Stimulated activated CD8-positive, alpha-beta memory T cell treated with anti-CD3 and anti-CD28 coated beads, Interleukin-7, amount 100 ng/mL, for 24 hours (primary cell): ENCODE measurements around the gene CYP51A1.
"Not testable (repeated sequence)": the region's sequence is repeated elsewhere in the genome, so short reads cannot be mapped to it uniquely, and the experiment has no call there.

Experiments
- DNase-seq: peaks from one replicate; pipeline ENCODE4 v3.0.0-alpha.2; 2020; ENCODE audit warnings: low read depth

The CYP51A1 gene

DNA sequence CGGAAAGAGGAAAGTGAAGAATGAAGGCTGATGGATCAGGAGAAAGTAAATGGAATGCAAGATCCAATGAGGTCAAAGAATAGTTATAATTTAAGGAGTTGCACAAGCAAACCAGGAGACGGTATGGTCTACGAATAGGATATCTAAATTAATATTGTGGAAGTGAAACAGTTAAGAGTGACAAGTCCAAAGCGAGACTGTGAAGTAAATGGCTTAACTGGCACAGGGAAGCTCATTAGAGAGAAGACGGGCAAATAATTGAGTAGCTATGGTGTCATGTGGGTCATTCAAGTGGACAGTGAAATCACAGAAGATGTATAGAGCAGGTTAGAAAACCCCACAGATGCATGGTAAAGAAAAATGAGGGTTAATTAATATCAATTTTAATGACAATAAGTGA lies 3.2 kb downstream of the CYP51A1 start:
- DNase-seq, result no peak

DNA sequence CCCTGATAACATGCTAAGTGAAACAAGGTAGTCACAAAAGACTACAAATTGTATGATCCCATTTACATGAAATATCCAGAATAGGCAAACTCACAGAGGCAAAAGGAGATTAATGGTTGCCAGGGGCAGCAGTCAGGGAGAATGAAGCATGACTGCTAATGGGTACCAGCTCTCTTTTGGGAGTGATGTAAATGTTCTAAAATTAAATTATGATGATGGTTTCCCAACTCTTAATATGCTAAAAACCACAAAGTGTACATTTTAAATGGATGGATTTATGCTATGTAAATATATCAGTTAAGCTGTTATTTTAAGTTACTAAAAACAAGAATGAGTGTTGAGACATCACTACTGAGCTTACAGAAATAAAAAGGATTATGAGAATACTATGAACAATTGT lies 12.6 kb downstream of the CYP51A1 start:
- DNase-seq, result no peak

DNA sequence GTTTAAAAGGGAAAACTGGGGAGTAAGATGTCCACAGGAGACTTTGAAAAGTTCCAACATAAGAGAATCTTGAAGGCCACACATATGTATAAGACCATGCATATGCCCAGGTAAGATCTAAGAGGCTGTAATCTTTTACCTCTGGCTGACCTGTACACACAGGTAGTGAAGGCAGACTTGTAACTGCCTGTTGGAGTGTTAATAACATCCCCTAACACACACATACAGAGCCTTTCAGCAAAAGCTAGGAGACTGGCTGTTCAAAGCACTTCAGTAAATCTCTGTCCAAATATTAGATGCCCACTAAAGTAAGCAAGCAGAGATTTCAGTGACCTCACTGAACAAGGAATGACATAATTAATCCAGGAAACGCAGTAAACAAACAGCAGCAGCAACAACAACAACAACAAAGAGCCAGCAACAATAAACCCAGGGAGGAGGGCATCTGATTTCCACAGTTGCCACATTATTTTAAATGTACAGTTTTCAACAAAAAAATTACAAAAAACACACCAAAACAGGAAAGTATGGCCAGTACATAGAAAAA lies 15.0 kb downstream of the CYP51A1 start:
- DNase-seq, result no peak

DNA sequence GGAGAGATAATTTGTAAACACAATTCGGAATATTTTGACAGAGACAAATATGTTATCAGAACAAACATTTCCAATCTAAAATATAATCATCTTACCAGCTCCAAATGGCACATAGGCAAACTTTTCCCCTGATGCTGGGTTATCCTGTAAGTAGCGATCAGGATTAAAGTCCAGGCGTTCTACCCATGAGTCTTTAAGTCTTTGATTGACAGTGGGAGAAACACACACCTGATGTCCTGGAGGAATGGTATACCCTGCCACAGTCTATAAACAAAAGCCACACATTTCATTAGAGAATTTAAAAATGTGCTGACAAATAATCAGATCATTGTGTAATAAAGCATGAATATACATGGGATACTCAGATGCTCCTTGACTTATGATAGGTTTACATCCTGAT lies 17.3 kb downstream of the CYP51A1 start:
- no peak for DNase-seq

DNA sequence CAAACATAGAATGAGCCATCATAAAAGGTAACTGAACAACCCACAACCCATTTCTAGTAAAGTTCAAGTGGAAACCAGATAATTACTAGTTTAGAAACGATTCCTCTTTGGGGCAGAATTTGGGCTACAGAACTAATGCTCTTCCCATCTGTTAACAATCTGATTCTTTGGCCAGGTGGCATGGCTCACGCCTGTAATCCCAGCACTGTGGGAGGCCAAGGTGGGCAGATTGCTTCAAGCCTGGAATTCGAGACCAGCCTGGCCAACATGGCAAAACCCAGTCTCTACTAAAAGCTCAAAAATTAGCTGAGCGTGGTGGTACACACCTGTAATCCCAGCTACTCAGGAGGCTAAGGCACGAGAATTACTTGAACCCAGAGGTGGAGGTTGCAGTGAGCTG lies 18.5 kb downstream of the CYP51A1 start:
- DNase-seq, result no peak

DNA sequence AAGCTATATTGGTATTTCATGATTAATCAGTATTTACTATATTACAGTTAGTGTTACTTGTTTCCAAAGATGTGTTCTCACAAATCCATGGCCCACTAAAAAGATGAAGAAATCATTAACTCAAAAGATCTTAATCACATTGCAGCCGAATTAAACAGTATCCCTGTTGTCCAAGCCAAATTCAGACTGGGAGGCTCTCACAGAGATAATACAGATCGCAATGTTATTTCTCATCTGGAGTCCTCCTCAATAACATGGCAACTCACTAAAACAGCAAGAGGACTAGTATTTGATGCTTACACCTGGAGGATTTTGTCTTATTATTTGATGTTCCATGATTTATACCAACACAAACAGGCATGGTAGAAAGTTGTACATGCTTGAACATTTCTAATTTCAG lies 23.4 kb downstream of the CYP51A1 start:
- DNase-seq, result no peak

DNA sequence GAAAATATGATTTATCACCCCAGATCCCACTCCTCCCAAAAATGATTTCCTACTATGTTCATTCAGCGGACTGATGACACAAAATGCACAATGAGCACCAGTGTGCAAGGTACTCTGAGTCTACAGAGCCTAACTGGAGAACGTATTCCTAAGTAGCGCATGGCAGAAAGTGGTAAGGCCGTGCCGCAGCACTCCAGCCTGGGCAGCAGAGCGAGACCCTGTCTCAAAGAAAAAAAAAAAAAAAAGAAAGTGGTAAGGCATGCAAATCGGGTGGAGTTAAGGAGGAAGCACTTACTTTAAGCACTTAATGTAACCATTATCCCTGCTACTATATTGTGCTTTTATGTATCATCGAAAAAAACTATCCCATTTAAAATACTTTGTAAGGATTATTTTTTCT lies 25.5 kb downstream of the CYP51A1 start:
- DNase-seq, result no peak

DNA sequence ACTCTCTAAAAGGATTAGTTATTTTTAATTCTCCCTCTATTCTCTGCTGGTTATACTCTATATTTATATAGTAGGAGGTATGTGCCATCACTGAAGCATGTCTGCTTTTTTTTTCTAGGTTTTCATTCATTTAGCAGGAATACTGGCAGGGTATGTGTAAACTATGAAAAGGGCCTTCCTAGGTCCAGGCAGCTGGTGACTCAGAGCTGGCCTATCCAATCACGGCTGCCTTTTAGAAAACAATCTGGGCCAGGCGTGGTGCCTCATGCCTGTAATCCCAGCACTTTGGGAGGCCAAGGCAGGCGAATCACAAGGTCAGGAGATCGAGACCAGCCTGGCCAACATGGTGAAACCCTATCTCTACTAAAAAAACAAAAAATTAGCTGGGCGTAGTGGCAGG lies 31.4 kb downstream of the CYP51A1 start:
- not testable (repeated sequence) for DNase-seq

DNA sequence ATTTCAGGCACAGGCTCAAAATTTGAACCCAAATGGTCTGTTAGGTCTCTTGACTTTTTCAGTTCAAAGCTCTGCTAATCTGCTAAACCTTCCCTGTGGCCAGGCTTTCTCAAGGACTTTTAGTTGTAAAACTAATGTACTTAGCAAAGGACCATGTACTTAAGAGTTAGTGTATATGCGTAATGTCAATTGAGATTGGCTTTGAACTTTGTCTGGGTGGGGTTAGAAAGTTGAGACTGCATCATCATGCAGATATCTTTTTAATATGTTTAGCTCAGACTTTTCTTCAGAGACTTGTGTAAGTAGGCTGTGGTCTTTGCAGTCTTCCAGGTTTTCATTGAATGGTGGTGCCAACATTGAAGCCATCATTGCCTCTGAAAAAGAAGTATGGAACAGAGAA lies 33.7 kb downstream of the CYP51A1 start:
- no peak for DNase-seq

DNA sequence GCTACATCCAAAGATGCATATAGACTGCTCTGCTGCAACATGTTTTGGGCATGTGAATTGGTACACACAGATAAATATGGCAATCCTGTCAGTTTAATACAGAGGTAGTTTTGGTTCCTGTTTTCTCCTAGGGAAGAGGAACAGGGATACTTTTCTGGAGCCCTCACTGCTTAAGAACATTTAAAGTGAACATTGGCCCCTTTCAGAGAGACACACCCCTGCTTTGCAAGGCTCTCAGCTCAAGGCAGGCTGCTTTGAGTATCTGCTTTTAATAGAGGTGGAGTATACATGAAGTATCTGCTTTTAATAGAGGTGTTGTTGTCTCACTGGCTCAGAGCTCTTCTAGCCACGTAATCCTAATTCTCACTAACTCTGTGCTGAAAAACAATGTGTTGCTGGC lies 38.9 kb downstream of the CYP51A1 start:
- no peak for DNase-seq

DNA sequence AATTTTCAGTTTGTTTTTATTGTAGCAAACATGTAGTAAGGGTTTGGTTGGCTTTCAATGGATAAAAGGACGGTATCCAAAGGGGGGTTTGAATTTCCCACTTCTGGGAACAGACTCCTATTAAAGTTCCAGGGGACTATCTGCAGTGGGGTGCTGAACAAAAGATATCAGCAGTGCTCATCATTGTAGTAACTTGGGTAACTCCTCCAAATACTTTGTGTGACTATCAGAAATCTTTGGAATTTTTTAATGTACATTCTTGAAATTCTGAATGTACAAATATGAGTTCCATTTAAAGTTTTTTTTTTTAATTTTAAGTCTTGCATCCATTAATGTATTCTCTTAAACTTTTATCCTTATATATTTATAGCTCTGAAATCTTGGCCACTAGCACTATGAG lies 42.1 kb downstream of the CYP51A1 start:
- no peak for DNase-seq

DNA sequence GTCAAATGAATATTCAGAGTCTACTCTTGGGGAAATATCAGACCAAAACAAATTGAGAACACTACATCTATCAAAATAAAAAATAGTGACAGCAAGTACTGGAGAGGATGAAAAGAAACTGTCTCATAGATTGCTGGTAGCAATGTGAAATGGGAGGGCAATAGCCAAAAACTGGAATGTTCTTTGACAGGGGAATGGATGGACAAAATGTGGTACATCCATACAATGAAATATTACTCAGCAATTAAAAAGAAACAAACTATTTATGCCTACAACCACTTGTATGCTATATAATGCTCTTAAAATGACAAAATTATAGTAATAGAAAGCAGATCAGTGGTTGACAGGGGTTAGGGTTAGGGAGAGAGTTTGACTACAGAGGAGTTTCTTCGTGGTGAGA lies 46.0 kb downstream of the CYP51A1 start:
- no peak for DNase-seq

DNA sequence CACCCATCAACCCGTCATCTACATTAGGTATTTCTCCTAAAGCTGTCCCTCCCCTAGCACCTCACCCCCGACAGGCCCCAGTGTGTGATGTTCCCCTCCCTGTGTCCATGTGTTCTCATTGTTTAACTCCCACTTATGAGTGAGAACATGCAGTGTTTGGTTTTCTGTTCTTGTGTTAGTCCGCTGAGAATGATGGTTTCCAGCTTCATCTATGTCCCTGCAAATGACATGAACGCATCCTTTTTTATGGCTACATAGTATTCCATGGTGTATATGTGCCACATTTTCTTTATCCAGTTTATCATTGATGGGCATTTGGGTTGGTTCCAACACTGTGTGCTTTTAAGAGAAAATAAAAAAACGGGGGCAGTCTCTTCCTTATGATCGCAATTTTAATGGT lies 50.4 kb downstream of the CYP51A1 start:
- not testable (repeated sequence) for DNase-seq

DNA sequence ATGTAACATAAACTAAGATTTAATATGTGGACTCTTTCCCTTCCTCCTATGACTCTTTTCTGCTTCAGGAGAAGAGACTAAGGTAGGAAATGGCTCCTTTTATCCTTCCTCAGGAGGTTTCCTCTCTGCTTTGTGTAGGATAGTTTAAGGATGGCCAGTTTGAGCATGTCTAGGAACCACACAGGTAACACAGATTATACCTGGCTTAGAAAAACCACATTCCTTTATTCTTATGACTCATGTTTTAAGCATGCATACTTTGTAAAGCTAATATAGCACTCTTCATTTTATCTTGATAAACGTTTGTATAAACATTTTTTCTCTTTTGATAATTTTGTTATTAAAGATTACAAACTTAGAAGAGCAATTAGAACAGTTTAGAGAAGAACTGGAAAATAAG lies 57.8 kb downstream of the CYP51A1 start:
- no peak for DNase-seq

DNA sequence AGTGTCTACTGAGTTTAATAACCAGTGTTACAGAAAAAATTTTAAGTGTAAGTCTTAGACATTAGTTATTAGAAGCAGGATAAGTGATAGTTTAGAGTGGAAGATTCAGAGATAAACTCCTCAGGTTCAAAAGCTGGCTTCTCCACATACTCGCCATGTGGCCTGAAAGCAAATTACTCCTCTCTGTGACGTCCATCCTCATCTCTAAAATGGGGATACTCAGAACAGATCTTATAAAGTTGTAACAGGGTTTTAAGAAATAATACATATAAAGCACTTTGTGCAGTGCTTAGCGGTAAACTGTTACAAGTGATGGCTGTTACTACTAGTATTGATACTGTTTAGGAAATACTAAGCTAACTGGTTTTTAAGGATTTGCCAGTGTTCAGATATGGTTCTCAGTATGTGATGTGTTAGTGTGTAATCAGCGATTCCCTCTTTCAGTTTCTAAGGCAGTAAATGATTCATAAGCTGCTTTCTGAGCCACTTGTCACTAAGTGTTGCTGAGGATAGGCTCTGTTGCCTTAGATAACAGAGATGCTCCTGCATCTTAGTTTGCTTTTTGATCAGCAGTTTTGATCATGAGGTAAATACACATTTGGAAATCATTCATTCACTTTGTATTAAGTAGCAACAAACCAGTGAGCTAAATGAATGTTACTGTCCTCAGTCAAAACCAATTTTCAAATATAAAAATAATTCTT lies 58.7 kb downstream of the CYP51A1 start:
- no peak for DNase-seq

DNA sequence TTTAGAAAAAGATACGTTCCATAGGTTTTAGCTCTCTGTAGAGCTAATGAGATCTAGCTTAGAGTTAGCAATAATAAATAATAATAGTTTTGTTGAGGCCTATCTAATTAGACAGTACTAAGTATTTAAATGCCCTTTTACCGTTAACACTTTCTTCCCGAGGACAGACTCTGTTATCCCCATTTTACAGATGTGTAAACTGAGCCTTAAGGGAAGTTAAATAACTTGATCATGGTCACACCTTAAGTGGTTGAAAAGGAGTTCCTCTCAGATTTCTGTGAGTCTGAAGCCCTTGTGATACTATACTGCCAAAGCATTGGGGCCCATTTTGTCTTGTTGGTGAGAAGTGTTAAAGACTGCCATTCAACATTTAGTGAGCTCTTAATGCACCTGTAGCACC lies 61.6 kb downstream of the CYP51A1 start:
- no peak for DNase-seq

DNA sequence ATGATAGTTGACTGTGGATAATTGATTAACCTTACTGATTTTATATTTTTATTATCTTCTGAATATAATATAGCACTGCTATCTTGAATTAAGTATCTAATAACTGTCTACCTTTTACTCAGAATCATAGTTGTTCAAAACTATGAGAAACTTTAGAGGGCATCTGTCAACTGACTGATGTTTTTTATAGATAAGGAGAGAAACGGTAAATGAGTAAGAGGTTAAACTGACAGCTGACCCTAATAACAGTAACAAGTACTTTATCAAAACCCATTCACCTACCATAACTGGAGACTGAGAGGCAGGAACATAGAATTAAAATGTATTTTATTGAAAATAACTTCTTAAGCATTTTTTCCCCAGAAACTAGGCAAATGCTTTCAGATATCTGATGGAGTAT lies 62.2 kb downstream of the CYP51A1 start:
- no peak for DNase-seq

DNA sequence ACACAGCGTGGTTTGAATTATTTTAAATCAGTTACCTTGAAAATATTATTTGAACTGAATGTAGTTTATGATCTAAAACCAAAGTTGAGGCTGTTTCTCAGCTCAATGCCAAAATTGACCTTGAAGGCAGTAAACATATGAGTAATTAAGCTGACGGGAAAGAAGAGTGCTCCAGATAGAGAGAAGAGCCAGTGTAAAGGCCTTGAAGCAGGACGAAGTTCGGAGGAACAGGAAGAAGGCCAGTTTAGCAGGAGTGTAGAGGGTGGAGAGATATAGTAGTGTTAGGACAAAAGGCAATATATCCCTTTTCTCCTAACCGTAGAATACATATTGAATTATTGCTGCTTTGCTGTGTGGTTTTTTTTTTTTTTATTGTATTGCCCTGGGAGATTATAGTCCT lies 63.2 kb downstream of the CYP51A1 start:
- no peak for DNase-seq

DNA sequence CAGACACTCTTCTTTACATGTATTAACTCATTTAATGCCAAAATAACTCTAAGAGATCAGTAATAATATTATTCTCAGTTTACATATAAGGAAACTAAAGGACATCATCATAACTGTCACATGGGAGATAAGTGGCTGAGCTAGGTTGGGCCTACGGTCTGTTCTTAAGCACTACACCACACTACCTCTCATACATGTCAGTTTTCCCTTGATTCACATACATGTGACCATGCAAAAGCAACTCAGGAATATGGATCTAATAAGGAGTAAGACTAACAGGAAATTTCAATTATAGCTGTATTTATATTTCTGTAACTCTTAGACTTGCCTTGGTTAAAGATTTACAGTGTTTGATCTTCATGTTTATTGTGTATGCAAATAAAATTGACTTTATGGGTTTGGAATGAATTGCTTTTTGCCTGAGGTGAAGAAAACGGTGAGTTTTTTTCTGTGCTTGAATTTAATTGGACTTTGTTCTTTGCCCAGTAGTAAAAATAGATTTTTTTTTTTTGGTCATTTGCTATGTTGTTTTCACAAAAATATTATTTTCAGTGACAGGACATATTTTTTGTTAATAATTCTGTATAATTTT lies 69.7 kb downstream of the CYP51A1 start:
- DNase-seq, result no peak
